DMS 273 (cell line): ENCODE results near the gene SLC19A3.
"Not testable (repeated sequence)": the region's sequence is repeated elsewhere in the genome, so short reads cannot be mapped to it uniquely, and the experiment has no call there.

Source experiments
- DNase-seq: peaks from one replicate; lab custom pipeline; 2025; ENCODE audit not compliant: unreplicated experiment; lab: John Stamatoyannopoulos, UW

Gene SLC19A3

GRCh38 chr2:227717687-227718567 lies at the start of gene SLC19A3:
TSS of gene SLC19A3 (minus strand) at chr2:227718028. CDS start at chr2:227702318, 15,710 bp downstream.
- peak; percentile 93 for DNase-seq

- DNase-seq: peak; percentile 88
Observed at GRCh38 chr2:227766373-227766883, 48.6 kb upstream of the SLC19A3 start.

- DNase-seq: no peak
Observed at GRCh38 chr2:227765788-227766372, 48.1 kb upstream of the SLC19A3 start.

- DNase-seq: no peak
Observed at GRCh38 chr2:227761740-227762476, 44.1 kb upstream of the SLC19A3 start.

- no peak for DNase-seq
Observed at GRCh38 chr2:227759411-227760118, 41.7 kb upstream of the SLC19A3 start.

- not testable (repeated sequence) for DNase-seq
Observed at GRCh38 chr2:227756261-227756660, 38.4 kb upstream of the SLC19A3 start.

GRCh38 chr2:227748079-227748478 lies 30.3 kb upstream of the SLC19A3 start:
- DNase-seq: peak; percentile 22

- DNase-seq: no peak
Observed at GRCh38 chr2:227745594-227745993, 27.8 kb upstream of the SLC19A3 start, which contains the start of gene SCYGR8. TSS of gene SCYGR8 (plus strand) at chr2:227745894. CDS start at chr2:227745894, 0 bp downstream.

GRCh38 chr2:227740705-227741104 lies 22.9 kb upstream of the SLC19A3 start:
- DNase-seq: peak; percentile 53

GRCh38 chr2:227739351-227739750 lies 21.5 kb upstream of the SLC19A3 start:
- DNase-seq: no peak

- DNase-seq: no peak
Observed at GRCh38 chr2:227728035-227728434, 10.2 kb upstream of the SLC19A3 start, which contains the start of gene SCYGR7. TSS of gene SCYGR7 (plus strand) at chr2:227728335. CDS start at chr2:227728335, 0 bp downstream.

GRCh38 chr2:227724394-227725039 lies 6.7 kb upstream of the SLC19A3 start, which contains the start of gene SCYGR6:
TSS of gene SCYGR6 (minus strand) at chr2:227724757. CDS start at chr2:227724757, 0 bp downstream.
- peak; percentile 28 for DNase-seq

GRCh38 chr2:227722821-227723220 lies 5.0 kb upstream of the SLC19A3 start:
- DNase-seq: not testable (repeated sequence)

- DNase-seq: no peak
Observed at GRCh38 chr2:227720680-227721079, 2.9 kb upstream of the SLC19A3 start.

- DNase-seq: no peak
Observed at GRCh38 chr2:227719641-227720040, 1.8 kb upstream of the SLC19A3 start.

- DNase-seq: no peak
Observed at GRCh38 chr2:227716501-227716900, 1.3 kb downstream of the SLC19A3 start.

GRCh38 chr2:227713291-227713690 lies 4.5 kb downstream of the SLC19A3 start:
- DNase-seq: no peak

- no peak for DNase-seq
Observed at GRCh38 chr2:227710986-227711385, 6.8 kb downstream of the SLC19A3 start.

GRCh38 chr2:227707390-227707789 lies 10.4 kb downstream of the SLC19A3 start:
- no peak for DNase-seq

- no peak for DNase-seq
Observed at GRCh38 chr2:227706859-227707258, 11.0 kb downstream of the SLC19A3 start.
